IMR-90 (cell line): ENCODE measurements around the gene ALDOB. TPM values are rescaled to one million over a fixed set of nuclear protein-coding genes. Genes with fewer than 3 reads are reported as not detected.
"Not testable (repeated sequence)": the region's sequence is repeated elsewhere in the genome, so short reads cannot be mapped to it uniquely, and the experiment has no call there.

Experiments
- ATAC-seq: fragments of 200-7000 bp; cut with Tn5 transposase; 2 replicates; pipeline ENCODE4 v1.9.1; 2020; ENCODE audit warnings: low read depth, mild to moderate bottlenecking, moderate library complexity
- BruUV-seq: library from RNA; stranded (reverse); fragments of 400-500 nt; replicated peaks from 2 replicates; lab custom pipeline; 2021; lab: Mats Ljungman, UMichigan
- CTCF ChIA-PET: fragments of 300-600 bp; formaldehyde crosslinking; extraction: SDS; loops from one replicate; lab custom pipeline; 2021; ENCODE audit warnings: antibody characterized with exemption; lab: Yijun Ruan, JAX
- POLR2A ChIA-PET: fragments of 300-600 bp; sonication (Branson Sonifier 250); formaldehyde crosslinking; loops from one replicate; lab custom pipeline; 2022; ENCODE audit warnings: antibody characterized with exemption; ENCODE audit not compliant: unreplicated experiment; lab: Charles Lee
- DNase-seq: peaks from one replicate; pipeline ENCODE4 v3.0.0; 2013
- H2AFZ ChIP-seq: replicated peaks from 2 replicates; pipeline ENCODE3; 2013; ENCODE audit warnings: low read length, mild to moderate bottlenecking; ENCODE audit not compliant: poor library complexity
- H2AK5ac ChIP-seq: 2 replicates; pipeline ENCODE4 v1.6.1; 2013; ENCODE audit warnings: low read depth, low read length, inconsistent platforms
- H2AK9ac ChIP-seq: replicated peaks from 2 replicates; pipeline ENCODE3; 2013; ENCODE audit warnings: mild to moderate bottlenecking, low read depth, low read length, moderate library complexity; ENCODE audit not compliant: poor library complexity
- H2BK120ac ChIP-seq: 2 replicates; pipeline ENCODE4 v1.6.1; 2013; ENCODE audit warnings: low read depth, low read length, inconsistent platforms
- H2BK15ac ChIP-seq: 3 replicates; pipeline ENCODE4 v1.6.1; 2013; ENCODE audit warnings: low read depth, low read length, inconsistent platforms
- H2BK20ac ChIP-seq: 2 replicates; pipeline ENCODE4 v1.6.1; 2013; ENCODE audit warnings: low read depth, mild to moderate bottlenecking, inconsistent platforms, low read length, moderate library complexity
- H2BK5ac ChIP-seq: 2 replicates; pipeline ENCODE4 v1.6.1; 2013; ENCODE audit warnings: mild to moderate bottlenecking, low read depth, low read length, inconsistent platforms; ENCODE audit not compliant: poor library complexity, severe bottlenecking
- H3K14ac ChIP-seq: replicated peaks from 2 replicates; pipeline ENCODE4 v1.6.1; 2013; ENCODE audit warnings: low read depth, low read length, inconsistent platforms
- H3K18ac ChIP-seq: 2 replicates; pipeline ENCODE4 v1.6.1; 2013; ENCODE audit warnings: low read depth, low read length, control low read depth
- H3K23ac ChIP-seq: 2 replicates; pipeline ENCODE4 v1.6.1; 2013; ENCODE audit warnings: low read depth, low read length, inconsistent platforms
- H3K27ac ChIP-seq: 2 replicates; pipeline ENCODE4 v1.5.1; 2013; ENCODE audit warnings: mild to moderate bottlenecking, control low read depth, low read length; ENCODE audit not compliant: insufficient read depth
- H3K27me3 ChIP-seq: 2 replicates; pipeline ENCODE4 v1.6.1; 2013; ENCODE audit warnings: low read length; ENCODE audit not compliant: control insufficient read depth, insufficient read depth
- H3K36me3 ChIP-seq: 2 replicates; pipeline ENCODE4 v1.6.1; 2013; ENCODE audit warnings: low read length, mixed read lengths; ENCODE audit not compliant: control insufficient read depth, insufficient read depth
- H3K4ac ChIP-seq: 2 replicates; pipeline ENCODE4 v1.6.1; 2013; ENCODE audit warnings: low read depth, low read length, inconsistent platforms
- H3K4me1 ChIP-seq: 2 replicates; pipeline ENCODE4 v1.6.1; 2013; ENCODE audit warnings: low read length, mixed read lengths; ENCODE audit not compliant: control insufficient read depth, insufficient read depth
- H3K4me2 ChIP-seq: 2 replicates; pipeline ENCODE4 v1.6.1; 2013; ENCODE audit warnings: low read depth, mild to moderate bottlenecking, control low read depth, low read length, moderate library complexity
- H3K4me3 ChIP-seq: 2 replicates; pipeline ENCODE4 v1.5.1; 2013; ENCODE audit warnings: low read depth, mild to moderate bottlenecking, control low read depth, low read length, moderate library complexity; ENCODE audit not compliant: insufficient read depth
- H3K56ac ChIP-seq: 2 replicates; pipeline ENCODE4 v1.6.1; 2013; ENCODE audit warnings: low read length, inconsistent platforms; ENCODE audit not compliant: insufficient read depth; ENCODE audit errors: extremely low read depth
- H3K79me1 ChIP-seq, 2 experiments: 2 replicates each; pipeline ENCODE4 v1.6.1; 2013; ENCODE audit warnings: low read length in 2 of 2, inconsistent platforms in 1 of 2, low read depth in 1 of 2
- H3K9ac ChIP-seq: 2 replicates; pipeline ENCODE4 v1.6.1; 2013; ENCODE audit warnings: low read depth, low read length, control low read depth
- H3K9me1 ChIP-seq: 2 replicates; pipeline ENCODE4 v1.6.1; 2013; ENCODE audit warnings: low read length, inconsistent platforms; ENCODE audit not compliant: insufficient read depth
- H3K9me3 ChIP-seq: 2 replicates; pipeline ENCODE4 v1.6.1; 2013; ENCODE audit warnings: low read length; ENCODE audit not compliant: control insufficient read depth, insufficient read depth
- H4K20me1 ChIP-seq: 2 replicates; pipeline ENCODE4 v1.6.1; 2013; ENCODE audit warnings: low read length, inconsistent platforms; ENCODE audit not compliant: insufficient read depth
- H4K5ac ChIP-seq: 2 replicates; pipeline ENCODE4 v1.6.1; 2013; ENCODE audit warnings: mild to moderate bottlenecking, low read depth, low read length, control low read depth
- H4K8ac ChIP-seq, 2 experiments: 2 replicates each; pipeline ENCODE4 v1.6.1; 2013; ENCODE audit warnings: low read depth in 2 of 2, low read length in 2 of 2, control low read depth in 1 of 2, inconsistent platforms in 1 of 2
- H4K91ac ChIP-seq: 2 replicates; pipeline ENCODE4 v1.6.1; 2013; ENCODE audit warnings: low read depth, low read length, inconsistent platforms; ENCODE audit not compliant: insufficient read depth
- WGBS, 2 experiments: methylation state at CpG; one replicate each; pipeline versions ENCODE4 v1.1.5 to v1.1.7; 2013; ENCODE audit warnings: missing lambda C conversion rate in 2 of 2; ENCODE audit not compliant: insufficient read length in 1 of 2; ENCODE audit errors: extremely low coverage in 2 of 2; 5-methylcytosine and 5-hydroxymethylcytosine counted together
- dilution Hi-C: fragments of 300-500 bp; cut with HindIII; formaldehyde crosslinking; loops from one replicate; pipeline ENCODE4 v1.14.3; 2018; ENCODE audit warnings: low sequenced_read_pairs; ENCODE audit not compliant: unreplicated experiment
- in situ Hi-C: fragments of 300-500 bp; cut with MboI; formaldehyde crosslinking; loops from 3 replicates; pipeline ENCODE4 v1.14.3; 2019; ENCODE audit warnings: low sequenced_read_pairs, inconsistent platforms, mixed read lengths
- intact Hi-C: fragments of 100-400 bp; cut with micrococcal nuclease; formaldehyde crosslinking; loops from 2 replicates; pipeline ENCODE4 v1.10.0; 2022
- polyA plus RNA-seq, 3 experiments: library from polyadenylated mRNA; depleted of rRNA; stranded (reverse); fragments of >200 nt; gene quantifications; 2 replicates each; pipeline ENCODE4 v1.2.3, GENCODE V29; 2012; ENCODE audit warnings: low replicate concordance in 1 of 3
- total RNA-seq: library from RNA; depleted of rRNA; stranded (reverse); fragments of >200 nt; gene quantifications from 2 replicates; pipeline ENCODE4 v1.2.3, GENCODE V29; 2012

ALDOB gene
- total and polyA plus RNA-seq, 2 of the 4 experiments (the other 2 are of a cell fraction) = not detected

DNA sequence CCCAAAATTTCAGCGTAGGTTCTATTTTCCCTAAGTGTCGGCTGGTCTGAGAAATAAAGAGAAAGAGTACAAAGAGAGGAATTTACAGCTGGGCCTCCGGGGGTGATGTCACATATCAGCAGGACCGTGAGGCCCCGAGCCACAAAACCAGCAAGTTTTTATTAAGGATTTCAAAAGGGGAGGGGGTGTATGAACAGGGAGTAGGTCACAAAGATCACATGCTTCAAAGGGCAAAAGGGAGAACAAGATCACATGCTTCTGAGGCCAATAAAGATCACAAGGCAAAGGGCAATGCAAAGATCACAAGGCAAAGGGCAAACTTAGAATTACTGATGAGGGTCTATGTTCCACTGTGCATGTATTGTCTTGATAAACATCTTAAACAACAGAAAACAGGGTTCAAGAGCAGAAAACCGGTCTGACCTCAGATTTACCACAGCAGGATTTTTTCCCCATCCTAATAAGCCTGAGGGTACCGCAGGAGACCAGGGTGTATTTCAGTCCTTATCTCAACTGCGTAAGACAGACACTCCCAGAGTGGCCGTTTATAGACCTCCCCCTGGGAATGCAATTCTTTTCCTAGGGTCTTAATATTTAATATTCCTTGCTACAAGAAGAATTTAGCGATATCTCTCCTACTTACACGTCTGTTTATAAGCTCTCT is 50.6 kb downstream of the ALDOB start, which contains the start of gene BAAT:
Gene BAAT, minus strand, starts transcription at position 134 of the 664 bp plus-strand sequence. CDS start 13,602 bp downstream, outside the sequence.
- H3K4me1 ChIP-seq, H3K9ac ChIP-seq, H4K20me1 ChIP-seq, in situ Hi-C loops, intact Hi-C loops, BruUV-seq, H3K4me2 ChIP-seq, H3K4me3 ChIP-seq, H3K9me1 ChIP-seq, ATAC-seq, H4K5ac ChIP-seq, H3K79me1 ChIP-seq, POLR2A ChIA-PET, H2AK9ac ChIP-seq, H3K14ac ChIP-seq, H3K4ac ChIP-seq, DNase-seq, H3K18ac ChIP-seq, H2AK5ac ChIP-seq, H3K56ac ChIP-seq, H3K9me3 ChIP-seq, H2BK15ac ChIP-seq, H3K36me3 ChIP-seq, CTCF ChIA-PET, H2BK120ac ChIP-seq, dilution Hi-C loops, H4K8ac ChIP-seq, H3K27me3 ChIP-seq, H3K27ac ChIP-seq, H2BK5ac ChIP-seq, H3K23ac ChIP-seq, H2AFZ ChIP-seq, H4K91ac ChIP-seq, H2BK20ac ChIP-seq: not testable (repeated sequence)
- WGBS, 2 experiments = 90% methylated on average over 2 of the region's 11 CpGs; no CpG with 5 or more reads in 1 of the 2 experiments
